HG03095 (cell line): ENCODE results near the gene TNFRSF13B.

Source experiments
- ATAC-seq: cut with Tn5 transposase; IDR thresholded peaks from one replicate; pipeline ENCODE4 v1.9.1; 2021; ENCODE audit warnings: moderate library complexity; ENCODE audit not compliant: unreplicated experiment

Gene TNFRSF13B

GRCh38 chr17:16939606-16940115 lies 32.3 kb downstream of the TNFRSF13B start:
- no peak for ATAC-seq

- ATAC-seq = no peak
Measured at GRCh38 chr17:16939208-16939576, 32.7 kb downstream of the TNFRSF13B start.

- ATAC-seq = no peak
Measured at GRCh38 chr17:16938496-16939207, 33.3 kb downstream of the TNFRSF13B start.

- ATAC-seq = no peak
Measured at GRCh38 chr17:16938031-16938430, 33.9 kb downstream of the TNFRSF13B start.

GRCh38 chr17:16937431-16937830 lies 34.5 kb downstream of the TNFRSF13B start:
- no peak for ATAC-seq

- no peak for ATAC-seq
Measured at GRCh38 chr17:16936536-16937310, 35.2 kb downstream of the TNFRSF13B start.

- no peak for ATAC-seq
Measured at GRCh38 chr17:16935786-16936185, 36.1 kb downstream of the TNFRSF13B start.

GRCh38 chr17:16935241-16935663 lies 36.7 kb downstream of the TNFRSF13B start:
- ATAC-seq = no peak

GRCh38 chr17:16934836-16935235 lies 37.1 kb downstream of the TNFRSF13B start:
- ATAC-seq = no peak

- ATAC-seq = no peak
Measured at GRCh38 chr17:16934133-16934795, 37.7 kb downstream of the TNFRSF13B start.

GRCh38 chr17:16933317-16934132 lies 38.4 kb downstream of the TNFRSF13B start:
- ATAC-seq = no peak

- ATAC-seq = no peak
Measured at GRCh38 chr17:16932611-16933010, 39.3 kb downstream of the TNFRSF13B start.

GRCh38 chr17:16932156-16932555 lies 39.8 kb downstream of the TNFRSF13B start:
- ATAC-seq = no peak

GRCh38 chr17:16931318-16932060 lies 40.4 kb downstream of the TNFRSF13B start:
- no peak for ATAC-seq

- ATAC-seq = no peak
Measured at GRCh38 chr17:16930571-16931317, 41.2 kb downstream of the TNFRSF13B start.

GRCh38 chr17:16929757-16930520 lies 42.0 kb downstream of the TNFRSF13B start:
- no peak for ATAC-seq

- ATAC-seq = no peak
Measured at GRCh38 chr17:16929035-16929680, 42.8 kb downstream of the TNFRSF13B start.

- no peak for ATAC-seq
Measured at GRCh38 chr17:16928406-16929034, 43.4 kb downstream of the TNFRSF13B start.
